HUDEP-2 (cell line): ENCODE results near the gene NCKAP5.

ENCODE experiments used
- DNase-seq, 76 experiments: peaks; one replicate each; lab custom pipeline; 2025; ENCODE audit not compliant: unreplicated experiment in 76 of 76; lab: John Stamatoyannopoulos, UW

Gene NCKAP5

DNA sequence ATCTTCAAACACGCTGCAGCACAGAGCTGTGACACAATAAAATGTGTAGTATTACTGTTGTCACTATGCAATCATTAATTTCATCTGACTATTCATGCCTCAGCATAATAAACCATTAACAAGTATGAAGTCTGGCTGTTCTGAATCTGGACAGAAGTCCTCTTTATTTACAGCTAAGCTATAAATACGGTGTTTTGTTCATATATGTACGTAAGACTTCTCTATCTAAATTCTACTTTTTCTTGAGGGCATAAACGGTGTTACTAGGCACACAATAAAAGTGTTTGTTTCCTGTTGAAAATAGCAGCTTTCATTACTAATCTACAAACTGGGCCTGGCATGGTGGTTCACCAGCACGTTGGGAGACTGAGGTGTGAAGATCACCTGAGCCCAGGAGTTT, 443.8 kb downstream of the NCKAP5 start:
- no peak for DNase-seq

DNA sequence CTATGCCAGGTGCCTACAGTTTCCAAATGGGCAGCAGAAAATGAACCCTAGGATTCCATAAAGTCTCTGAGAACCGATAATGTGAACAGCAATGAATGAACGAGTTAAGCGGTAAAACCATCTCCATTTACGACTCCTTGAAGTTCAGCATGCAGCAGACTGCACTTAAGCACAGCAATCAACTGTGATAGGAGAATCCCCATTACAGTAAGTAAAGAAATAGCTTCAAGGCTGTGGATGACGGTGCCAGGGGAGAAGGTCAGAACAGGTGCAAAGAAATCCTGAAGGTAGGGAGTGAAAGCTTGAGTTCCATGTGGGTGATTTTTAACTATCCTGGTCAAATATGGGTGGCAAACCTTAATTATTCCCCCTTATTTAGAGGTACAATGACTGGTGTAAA, 444.4 kb downstream of the NCKAP5 start:
- DNase-seq: no peak

DNA sequence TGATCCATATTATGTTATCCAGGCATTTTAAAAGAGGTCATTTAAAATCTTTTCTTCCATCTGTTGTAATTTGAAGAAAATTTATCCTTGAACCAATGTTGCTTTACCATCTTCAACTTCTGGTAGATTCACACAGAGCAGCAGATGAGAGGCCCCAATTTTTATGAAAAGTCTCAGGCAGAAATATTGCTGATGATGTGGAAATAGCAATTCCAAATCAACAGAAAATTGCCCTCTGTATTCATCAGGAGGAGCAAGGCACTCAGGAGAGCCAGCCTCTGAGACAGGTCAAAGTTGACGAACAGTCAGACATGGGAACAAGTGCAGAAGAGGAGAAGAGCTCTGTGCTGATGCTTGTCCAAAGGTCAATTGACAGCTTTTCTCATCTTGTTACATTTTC, 444.9 kb downstream of the NCKAP5 start:
- no peak for DNase-seq

DNA sequence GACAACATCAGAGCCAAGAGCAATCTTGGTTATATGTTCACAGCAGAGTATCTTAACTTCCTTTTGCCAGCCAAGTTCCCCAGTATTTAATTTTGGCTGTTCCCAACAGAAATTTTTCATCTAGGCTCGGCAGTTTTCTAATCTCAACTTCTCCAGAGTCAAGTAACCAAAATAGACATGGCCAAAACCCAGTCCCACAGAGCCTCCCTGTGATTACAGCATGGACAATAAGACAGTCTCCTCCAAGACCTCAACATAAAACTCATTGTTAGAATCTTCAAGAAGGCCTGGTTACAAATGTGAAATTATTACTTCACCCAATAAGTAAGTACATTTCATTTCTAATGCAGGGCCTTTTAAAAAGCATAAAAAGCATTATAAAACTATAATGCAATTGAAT, 445.7 kb downstream of the NCKAP5 start:
- no peak for DNase-seq

DNA sequence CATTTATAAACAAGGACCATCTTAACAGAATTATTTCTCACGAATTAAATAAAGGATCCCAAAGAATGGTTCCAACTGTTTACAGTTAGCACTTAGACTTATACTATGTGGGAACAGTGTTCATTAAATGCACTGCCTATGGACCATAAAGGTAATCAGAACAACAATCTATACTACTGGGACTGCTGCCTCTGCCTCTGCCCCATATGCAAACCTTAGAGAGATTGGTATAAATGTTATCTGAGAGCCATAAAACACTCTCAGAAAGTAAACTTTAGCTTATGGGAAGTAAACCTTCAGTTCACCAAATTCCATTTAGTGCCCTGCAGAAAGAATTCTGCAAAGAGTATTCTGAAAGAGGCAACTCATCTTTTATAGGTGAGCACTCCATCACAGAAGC, 448.0 kb downstream of the NCKAP5 start:
- no peak for DNase-seq

DNA sequence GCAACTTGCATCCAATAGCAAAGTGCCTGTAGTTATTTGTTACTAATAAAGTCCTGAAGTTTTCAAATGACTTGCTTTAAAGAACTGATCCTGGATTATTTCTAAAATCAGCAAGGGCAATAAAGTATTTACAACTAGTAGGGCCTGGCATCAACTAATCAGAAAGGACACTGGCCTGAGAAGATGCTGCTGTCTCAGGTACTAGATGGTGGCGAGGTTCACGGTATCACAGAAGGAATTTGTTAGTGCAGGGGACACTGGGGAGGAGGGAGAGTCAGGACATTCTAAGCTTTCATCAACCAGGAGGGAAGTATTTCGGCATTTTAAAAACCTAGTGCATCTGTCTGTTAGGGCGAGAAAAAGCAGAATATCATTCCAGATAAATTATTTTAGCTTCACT, 458.1 kb downstream of the NCKAP5 start:
- DNase-seq: no peak

DNA sequence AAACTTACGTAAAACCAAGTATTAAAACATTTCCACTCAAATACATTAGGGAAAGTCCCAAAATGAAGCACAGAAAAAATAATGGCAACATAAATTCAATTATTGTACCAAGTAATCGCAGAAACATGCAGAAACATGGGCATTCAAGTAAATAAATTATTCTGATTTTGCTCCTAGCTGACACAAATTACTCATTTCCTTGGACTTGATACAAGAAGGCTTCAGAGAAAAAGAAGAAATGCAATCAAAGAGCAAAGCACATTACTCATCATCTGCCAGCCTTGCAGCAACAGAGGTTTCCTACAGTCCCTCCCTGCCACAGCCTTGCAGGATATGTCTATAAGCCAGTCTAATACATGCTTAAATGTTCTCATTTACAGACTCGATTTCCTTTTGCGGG, 458.5 kb downstream of the NCKAP5 start:
- DNase-seq: no peak

DNA sequence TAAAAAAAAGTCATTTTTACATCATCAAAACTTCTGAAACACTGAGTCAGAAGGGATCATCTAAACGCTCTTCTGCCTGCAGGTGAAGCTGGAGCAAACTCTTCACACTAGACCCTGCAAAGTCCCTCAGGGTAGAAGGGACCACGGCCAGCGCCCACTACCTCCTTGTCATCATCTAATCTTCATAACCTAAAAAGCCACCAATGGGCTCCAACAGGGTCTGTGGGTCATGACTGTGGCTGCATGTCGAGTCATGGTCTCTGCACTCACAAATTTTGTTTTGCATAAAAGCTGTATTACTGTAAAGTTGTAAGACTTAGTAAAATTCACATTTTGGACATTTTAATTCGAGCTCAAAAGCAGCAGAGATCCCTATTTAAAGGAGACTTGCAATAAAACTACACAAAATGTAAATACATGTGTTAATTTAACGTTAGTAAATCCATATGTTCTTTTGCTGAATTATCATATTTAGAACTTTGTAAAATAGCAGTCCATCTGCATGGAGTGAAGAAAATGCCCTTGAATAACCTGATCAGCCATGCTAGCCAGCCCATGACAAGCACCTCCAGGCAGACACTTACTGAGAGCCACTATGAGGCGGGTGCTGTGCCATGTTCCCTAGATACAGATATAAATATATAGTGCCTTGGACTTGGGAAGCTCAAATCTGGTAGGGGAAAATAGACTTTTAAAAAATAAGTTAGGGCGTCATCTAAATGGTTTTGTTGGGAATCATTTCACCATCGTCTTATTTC, 461.0 kb downstream of the NCKAP5 start:
- no peak for DNase-seq

DNA sequence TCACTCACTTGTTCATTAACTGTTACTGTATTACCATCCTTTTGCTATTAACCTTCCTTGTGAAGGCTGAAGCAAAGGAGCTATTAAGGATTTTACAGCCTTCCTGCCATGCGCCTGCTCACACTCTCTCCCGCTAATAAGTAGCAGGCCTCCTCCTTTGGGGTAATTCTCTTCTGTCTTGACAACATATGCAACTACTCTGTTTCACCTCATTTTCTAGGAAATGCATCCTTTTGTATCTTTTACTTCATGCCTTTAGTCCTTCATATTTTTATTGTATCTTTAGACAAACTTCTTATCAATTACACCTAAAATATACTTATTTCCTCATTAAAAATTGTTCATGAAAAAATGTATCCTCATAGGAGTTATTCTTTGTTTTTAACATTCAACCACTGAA, 463.4 kb downstream of the NCKAP5 start:
- DNase-seq: no peak

DNA sequence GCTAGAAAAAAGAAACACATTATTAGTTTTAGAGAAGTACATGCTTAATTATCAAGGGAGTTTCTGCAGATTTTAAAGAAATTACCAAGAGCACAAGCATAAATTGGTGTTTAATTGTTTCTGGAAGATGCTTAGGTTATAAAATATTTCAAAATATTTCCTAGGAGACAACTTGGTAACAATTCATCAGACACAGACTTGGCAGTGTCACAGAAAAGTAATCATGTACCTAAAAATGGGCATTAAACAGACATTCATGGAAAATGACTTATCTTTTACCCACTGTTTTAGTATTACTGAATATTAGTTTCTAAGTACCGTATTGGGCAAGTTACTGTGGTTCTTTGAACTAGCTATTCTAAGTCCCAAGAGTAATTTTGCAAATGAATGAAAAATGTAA, 469.5 kb downstream of the NCKAP5 start:
- no peak for DNase-seq

DNA sequence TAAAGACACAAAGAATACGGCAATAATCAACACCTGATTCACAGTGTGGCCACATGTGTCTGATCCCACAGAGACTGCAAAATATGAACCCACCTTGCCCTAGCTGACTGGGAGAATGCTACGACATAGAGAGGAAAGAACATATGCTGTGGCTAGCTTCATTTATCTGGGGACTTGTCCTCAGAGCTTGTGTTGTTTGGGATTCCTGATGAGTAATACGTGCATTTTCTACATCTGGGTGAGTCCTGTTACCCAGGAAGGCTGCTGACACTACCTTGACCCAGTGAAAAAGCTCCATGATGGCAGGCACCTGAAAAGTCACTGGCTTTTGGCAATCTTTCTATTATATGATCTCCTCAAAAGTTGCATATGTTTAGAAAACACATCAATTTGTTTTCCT, 470.6 kb downstream of the NCKAP5 start:
- DNase-seq: no peak

DNA sequence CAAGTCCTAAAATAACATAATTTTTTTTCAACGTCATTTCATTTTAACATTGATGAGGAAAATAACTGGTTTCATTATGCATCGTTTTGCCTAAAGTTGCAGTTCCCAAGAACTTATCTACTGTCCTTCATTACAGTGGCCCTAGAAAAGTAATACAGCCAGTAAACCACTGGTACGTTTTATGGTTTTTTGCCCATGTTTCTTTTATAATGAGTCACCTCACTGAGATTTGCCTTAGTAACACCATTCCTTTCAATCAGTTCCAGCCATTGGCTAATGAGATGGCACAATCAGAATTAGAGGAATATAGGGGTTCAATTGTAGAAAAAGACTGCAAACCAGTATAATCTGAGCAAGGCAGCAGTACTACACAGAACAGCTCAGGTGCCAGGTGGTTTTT, 475.7 kb downstream of the NCKAP5 start:
- no peak for DNase-seq

DNA sequence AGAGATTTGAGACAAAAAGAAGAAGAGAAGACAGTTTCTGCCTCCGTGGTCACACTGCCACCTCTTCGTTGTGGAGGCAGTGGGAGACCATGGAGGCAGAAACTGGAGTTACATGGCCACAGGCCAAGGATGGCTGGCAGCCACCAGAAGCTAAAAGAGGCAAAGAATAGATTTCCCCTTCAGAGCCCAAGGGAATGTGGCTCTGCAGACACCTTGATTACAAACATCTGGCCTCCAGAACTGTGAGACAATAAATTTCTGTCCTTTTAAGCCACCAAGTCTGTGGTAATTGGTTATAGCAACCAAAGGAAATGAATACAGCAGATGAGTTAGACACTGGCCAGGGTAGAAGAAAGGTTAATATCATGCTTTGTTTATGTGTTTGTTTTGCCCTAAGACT, 477.9 kb downstream of the NCKAP5 start:
- DNase-seq: no peak

DNA sequence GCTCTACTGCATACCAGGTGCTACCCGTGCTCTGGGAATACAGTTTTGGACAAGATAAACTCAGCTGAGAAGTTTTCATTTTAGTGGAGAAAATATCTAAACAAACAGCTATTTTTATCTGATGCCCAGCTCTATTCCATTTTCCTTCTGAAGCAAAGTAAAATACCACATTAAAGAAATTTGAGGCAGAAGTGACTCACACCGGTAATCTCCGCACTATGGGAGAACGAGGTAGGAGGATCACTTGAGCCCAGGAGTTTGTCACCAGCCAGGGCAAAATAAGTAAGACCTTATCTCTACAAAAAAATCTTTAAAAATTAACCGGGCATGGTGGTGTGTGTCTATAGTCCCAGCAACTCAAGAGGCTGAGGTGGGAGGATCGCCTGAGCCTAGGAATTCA, 482.1 kb downstream of the NCKAP5 start:
- no peak for DNase-seq

DNA sequence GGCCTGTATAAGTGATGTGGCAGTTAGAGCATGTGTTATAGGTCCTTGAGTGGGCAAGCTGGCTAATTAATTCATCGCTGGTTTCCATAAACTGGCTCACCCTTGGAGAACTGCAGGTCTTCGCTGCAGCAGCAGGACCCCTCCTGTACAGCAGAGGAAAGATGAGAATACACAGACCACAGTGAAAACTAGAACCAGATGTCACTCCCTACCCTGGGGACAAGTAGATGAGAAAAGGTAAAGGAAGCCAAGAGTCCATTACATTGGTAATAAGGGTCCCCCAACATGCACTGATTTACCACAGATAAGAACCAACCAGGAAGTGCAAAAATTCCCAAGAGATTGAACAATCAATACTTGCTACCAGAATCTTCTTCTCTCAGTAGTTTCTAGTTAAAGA, 482.6 kb downstream of the NCKAP5 start:
- no peak for DNase-seq

DNA sequence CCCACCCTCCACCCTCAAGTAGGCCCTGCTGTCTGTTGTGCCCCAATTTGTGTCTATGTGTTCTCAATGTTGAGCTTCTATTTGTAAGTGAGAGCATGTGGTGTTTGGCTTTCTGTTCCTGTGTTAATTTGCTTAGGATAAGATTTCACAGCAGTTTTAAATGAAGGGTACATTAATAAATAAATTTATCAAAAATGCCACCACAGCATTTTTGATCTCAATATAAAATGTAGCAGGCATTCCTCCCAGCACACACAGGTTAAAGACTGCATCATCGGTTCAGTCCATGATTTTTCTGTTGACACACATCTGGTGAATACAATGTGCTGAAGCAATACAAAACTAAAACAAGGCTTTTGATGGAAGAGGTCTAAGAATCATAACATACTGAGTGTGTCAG, 486.2 kb downstream of the NCKAP5 start:
- no peak for DNase-seq

DNA sequence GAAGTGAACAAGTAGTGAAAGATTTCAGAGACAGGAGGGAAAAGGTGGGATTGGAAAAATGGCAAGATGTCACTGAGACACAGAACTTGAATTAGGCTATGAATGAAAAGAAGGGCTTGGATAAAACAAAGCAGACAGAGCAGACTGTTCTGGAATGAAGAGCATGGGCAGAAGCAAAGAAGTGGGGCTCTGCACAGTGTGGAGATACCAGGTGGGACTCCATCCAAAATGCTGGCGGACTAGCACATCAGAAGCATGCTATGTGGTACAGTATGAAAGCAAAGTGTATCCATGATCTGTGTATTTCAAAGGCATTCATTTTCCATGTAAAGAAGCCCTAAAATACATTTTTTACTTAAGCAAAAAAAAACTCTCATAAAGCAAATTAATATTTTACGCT, 487.4 kb downstream of the NCKAP5 start:
- no peak for DNase-seq

DNA sequence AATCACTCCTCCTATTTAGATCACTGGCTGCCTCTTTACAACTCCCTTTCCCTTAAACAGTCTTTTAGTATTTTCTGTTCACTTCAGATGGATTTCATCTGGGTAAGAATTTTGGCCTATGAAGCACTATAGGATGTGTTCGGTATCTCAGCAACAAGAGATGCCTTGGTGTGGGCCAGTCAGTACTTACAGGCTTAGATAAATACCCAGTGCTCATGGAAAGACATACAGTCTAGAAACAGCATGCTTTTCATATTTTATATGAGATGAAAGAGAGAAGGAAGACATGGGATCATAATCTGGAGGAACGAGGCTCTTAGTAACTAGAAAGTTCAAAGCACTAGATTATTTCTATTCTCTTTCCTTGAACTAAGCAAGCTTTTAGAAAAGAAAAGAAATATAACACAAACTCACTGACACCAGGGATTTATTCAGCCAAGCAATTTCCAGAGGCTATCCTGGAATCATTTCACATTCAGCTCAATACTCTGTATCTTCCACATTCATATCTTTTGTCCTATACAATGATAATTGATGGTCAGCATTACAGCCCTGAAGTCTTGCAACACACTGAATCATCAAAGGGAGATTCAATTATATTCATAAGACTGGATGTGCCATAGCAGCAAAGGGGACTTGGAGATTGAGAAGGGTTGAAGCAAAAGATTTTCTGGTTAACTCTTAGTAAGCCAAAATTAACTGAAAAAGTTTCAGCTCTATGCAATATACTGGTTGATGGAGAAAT, 489.4 kb downstream of the NCKAP5 start:
- DNase-seq: no peak

DNA sequence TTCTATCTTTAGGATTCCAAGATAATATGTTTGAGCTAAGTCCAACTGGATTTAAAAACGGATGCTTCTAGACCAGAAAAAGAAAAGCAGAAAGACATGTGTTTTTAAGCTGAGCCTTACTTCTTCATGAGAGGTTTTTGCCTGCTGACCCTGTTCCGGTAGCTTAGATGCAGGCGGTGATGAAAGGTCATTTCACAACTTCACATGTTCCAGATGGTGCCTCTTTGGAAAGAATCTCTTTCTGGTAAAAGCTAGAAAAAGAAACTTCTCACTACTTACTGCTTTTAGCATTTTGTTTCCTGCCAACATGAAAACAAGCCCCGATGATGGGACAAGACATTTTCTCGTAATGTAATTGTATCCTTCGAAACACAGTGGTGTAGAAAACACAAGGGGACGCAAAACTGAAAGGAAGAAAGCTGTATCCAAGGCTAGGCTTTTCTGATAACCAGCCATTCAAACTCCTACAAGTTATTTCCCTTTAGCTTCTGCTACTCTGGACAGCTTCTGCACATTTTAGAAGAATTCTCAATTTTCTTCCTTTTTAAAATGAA, 490.9 kb downstream of the NCKAP5 start:
- DNase-seq: no peak

DNA sequence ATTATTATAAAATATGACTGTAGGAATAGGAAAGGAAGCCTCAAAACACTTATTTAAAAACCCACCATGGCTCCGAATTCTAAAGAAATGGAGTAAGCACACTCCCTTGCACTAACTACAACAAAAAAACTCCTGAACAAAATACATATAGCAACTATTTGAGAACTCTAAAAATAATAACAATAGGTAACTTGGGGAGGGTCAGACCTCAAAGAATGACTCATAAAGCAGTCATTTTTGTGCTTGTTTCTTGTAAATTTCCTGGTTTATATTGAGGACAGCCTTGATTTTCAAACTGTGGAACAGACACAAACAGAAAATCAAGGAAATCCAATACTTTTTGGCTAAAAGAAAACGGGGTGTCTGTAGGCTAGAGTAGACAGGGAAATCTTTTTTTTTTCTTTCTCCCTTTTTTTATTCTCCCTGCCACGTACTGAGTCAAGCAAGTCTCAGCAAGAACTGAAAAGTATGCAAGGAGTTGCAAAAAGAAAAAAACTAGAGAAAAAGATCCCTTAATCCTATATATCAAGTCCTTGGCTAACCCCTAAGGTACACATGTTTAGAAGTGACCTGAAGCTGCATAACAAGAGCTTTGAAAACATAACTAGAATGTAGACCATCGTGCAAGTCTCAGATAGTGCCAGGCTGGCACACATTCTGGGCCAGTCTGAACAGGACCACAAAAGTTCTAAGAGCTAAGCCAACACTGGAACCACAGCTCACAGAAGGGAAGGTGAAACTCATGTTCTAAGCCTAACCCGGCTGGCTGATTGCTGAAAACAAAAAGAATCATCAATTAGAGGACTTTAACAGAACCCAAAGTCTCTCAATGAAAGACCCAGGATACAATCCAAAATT, 495.2 kb downstream of the NCKAP5 start:
- DNase-seq: no peak

DNA sequence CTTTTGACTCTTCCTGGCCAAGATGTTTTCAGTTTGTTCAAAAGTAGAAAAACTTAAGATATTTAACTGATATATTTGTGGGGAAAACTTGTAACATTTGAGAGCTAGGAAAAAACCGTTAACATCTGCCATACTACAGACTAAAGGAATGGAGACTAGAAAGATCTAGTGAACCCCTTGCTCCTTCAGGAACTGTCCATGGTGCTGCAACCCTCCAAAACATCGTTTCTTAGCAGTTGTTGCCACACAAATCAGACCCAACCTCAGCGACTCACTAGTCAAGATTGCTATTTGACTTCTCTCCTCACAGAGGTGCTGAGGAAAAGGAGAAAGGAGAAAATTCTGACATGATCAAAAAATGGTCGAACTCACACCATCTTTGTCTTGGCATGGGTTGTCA, 504.5 kb downstream of the NCKAP5 start:
- DNase-seq: peak in 7 of 76 experiments; percentile 2 to 12 (median 5)
